C4-2B (cell line): ENCODE data around the gene JAKMIP1.

Experiments
- ZFX ChIP-seq: fragments of 450-650 bp; IDR thresholded peaks from 2 replicates; pipeline ENCODE4 v1.6.1; 2017
- TF ChIP-seq, protein P1 (sequence below): fragments of 450-650 bp; conservative IDR thresholded peaks from 2 replicates; pipeline ENCODE4 v1.5.1; 2017; ENCODE audit warnings: mild to moderate bottlenecking

DNA sequence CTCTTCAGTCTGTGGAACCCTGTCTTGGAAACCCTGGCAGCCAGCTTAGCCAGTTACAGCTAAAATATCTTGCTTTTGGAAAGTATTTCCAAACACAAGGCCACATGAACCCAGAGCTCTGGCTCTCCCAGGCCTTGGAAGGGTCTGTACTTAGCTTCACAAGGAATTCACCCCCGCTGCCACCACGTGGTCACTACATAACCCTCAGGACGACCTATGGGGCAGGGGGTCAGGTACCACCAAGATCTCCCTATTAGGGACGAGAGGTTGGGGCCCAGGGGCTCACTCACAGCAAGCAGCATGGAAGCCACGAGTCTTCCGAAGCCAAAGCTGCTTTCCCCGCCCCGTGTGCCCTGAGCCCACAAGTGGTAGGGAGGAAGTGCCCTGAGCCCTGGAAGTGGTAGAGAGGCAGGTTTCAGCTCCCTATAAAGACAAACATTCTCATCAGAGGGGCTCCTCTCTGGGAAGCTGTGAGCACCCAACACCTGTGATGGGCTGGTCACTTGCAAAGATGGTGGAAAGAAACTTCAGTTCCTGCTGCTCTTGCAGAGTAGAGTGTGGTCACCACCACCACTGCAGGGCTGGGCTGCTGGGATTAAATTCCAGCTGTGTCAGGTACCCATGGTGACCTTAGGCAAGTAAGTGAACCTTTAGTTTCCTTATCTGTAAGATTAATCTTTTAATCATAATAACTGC, 4.7 kb upstream of the JAKMIP1 start:
- TF ChIP-seq, protein P1, sequence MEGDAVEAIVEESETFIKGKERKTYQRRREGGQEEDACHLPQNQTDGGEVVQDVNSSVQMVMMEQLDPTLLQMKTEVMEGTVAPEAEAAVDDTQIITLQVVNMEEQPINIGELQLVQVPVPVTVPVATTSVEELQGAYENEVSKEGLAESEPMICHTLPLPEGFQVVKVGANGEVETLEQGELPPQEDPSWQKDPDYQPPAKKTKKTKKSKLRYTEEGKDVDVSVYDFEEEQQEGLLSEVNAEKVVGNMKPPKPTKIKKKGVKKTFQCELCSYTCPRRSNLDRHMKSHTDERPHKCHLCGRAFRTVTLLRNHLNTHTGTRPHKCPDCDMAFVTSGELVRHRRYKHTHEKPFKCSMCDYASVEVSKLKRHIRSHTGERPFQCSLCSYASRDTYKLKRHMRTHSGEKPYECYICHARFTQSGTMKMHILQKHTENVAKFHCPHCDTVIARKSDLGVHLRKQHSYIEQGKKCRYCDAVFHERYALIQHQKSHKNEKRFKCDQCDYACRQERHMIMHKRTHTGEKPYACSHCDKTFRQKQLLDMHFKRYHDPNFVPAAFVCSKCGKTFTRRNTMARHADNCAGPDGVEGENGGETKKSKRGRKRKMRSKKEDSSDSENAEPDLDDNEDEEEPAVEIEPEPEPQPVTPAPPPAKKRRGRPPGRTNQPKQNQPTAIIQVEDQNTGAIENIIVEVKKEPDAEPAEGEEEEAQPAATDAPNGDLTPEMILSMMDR: no peak
- TF ChIP-seq ZFX: no peak
